Mesendoderm (in vitro differentiated cells): Measurements from ENCODE around the gene TM4SF20.
"Not testable (repeated sequence)": the region's sequence is repeated elsewhere in the genome, so short reads cannot be mapped to it uniquely, and the experiment has no call there.

Experiments
- DNase-seq: peaks from one replicate; pipeline ENCODE4 v3.0.0; 2013
- H2AK5ac ChIP-seq: 2 replicates; pipeline ENCODE4 v1.6.1; 2013; ENCODE audit warnings: low read length, inconsistent platforms
- H2BK120ac ChIP-seq: 2 replicates; pipeline ENCODE4 v1.6.1; 2013; ENCODE audit warnings: low read depth, mild to moderate bottlenecking, low read length, moderate library complexity, mixed read lengths
- H2BK15ac ChIP-seq: replicated peaks from 2 replicates; pipeline ENCODE4 v1.6.1; 2013; ENCODE audit warnings: low read depth, mild to moderate bottlenecking, moderate library complexity
- H2BK5ac ChIP-seq: 2 replicates; pipeline ENCODE4 v1.6.1; 2013; ENCODE audit warnings: low read length, inconsistent platforms
- H3K18ac ChIP-seq: 2 replicates; pipeline ENCODE4 v1.6.1; 2013; ENCODE audit warnings: mild to moderate bottlenecking, low read length, mixed read lengths
- H3K23ac ChIP-seq: one replicate; pipeline ENCODE4 v1.6.1; 2013; ENCODE audit warnings: low read length
- H3K27ac ChIP-seq: 2 replicates; pipeline ENCODE4 v1.5.1; 2013; ENCODE audit warnings: low read depth, mild to moderate bottlenecking, inconsistent platforms, low read length, moderate library complexity
- H3K27me3 ChIP-seq: 2 replicates; pipeline ENCODE4 v1.6.1; 2013; ENCODE audit warnings: low read length, control low read depth, mild to moderate bottlenecking, inconsistent platforms; ENCODE audit not compliant: insufficient read depth, poor library complexity
- H3K36me3 ChIP-seq: 2 replicates; pipeline ENCODE4 v1.6.1; 2013; ENCODE audit warnings: low read length, inconsistent platforms; ENCODE audit not compliant: control insufficient read depth, insufficient read depth
- H3K4ac ChIP-seq: one replicate; pipeline ENCODE4 v1.6.1; 2013; ENCODE audit warnings: low read depth, mild to moderate bottlenecking, low read length, moderate library complexity
- H3K4me1 ChIP-seq: 2 replicates; pipeline ENCODE4 v1.6.1; 2013; ENCODE audit warnings: low read depth, low read length, inconsistent platforms; ENCODE audit not compliant: control insufficient read depth
- H3K4me2 ChIP-seq: 2 replicates; pipeline ENCODE4 v1.6.1; 2013; ENCODE audit warnings: low read length
- H3K4me3 ChIP-seq: 2 replicates; pipeline ENCODE4 v1.5.1; 2013; ENCODE audit warnings: mild to moderate bottlenecking, low read length
- H3K56ac ChIP-seq: one replicate; pipeline ENCODE4 v1.6.1; 2013; ENCODE audit warnings: low read length
- H3K79me1 ChIP-seq: 2 replicates; pipeline ENCODE4 v1.6.1; 2013; ENCODE audit warnings: low read length, inconsistent platforms
- H3K79me2 ChIP-seq: 2 replicates; pipeline ENCODE4 v1.6.1; 2013; ENCODE audit warnings: mild to moderate bottlenecking, low read length; ENCODE audit not compliant: control insufficient read depth, insufficient read depth
- H3K9ac ChIP-seq: 2 replicates; pipeline ENCODE4 v1.6.1; 2013; ENCODE audit warnings: low read length, inconsistent platforms
- H4K5ac ChIP-seq: one replicate; pipeline ENCODE4 v1.6.1; 2013; ENCODE audit warnings: low read length
- H4K8ac ChIP-seq: one replicate; pipeline ENCODE4 v1.6.1; 2013; ENCODE audit warnings: low read depth, mild to moderate bottlenecking, control low read depth, low read length, moderate library complexity
- WGBS: extraction: QIAGEN DNeasy Blood & Tissue Kit; methylation state at CpG from one replicate; pipeline ENCODE4 v1.1.7; 2013; ENCODE audit warnings: low lambda C conversion rate, missing lambda C conversion rate; ENCODE audit not compliant: insufficient coverage; ENCODE audit errors: extremely low coverage; 5-methylcytosine and 5-hydroxymethylcytosine counted together

The TM4SF20 gene

DNA sequence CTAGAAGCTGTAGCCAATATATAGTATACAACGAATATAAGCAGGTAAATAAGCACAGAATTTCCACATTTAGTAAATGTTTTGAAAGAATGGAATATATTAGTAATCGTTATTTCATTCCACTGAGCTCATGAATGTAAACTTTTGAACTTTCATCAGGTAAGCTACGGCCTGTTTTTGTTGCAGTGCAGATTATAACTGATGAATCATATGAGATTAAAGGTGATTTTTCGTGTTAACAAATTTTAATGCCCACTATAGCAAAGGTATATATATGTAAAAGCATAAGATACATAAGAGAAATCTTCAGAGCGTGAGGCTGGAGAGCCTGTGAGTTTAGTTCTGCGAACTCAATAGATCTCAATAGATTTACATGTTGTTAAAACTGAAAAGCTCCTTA, 7.5 kb upstream of the TM4SF20 start:
- no peaks in the 10 kb centered on the region for H3K79me2 ChIP-seq
- H4K8ac ChIP-seq, result no peak overlapping the region
- no peak overlapping the region for H2BK5ac ChIP-seq
- H3K79me1 ChIP-seq, result no peaks in the 10 kb centered on the region
- 100% methylated on average over 1 of the region's 6 CpGs for WGBS
- H3K27me3 ChIP-seq, result no peaks in the 10 kb centered on the region
- no peak overlapping the region for H3K27ac ChIP-seq
- no peaks in the 10 kb centered on the region for H3K36me3 ChIP-seq
- no peak overlapping the region for H4K5ac ChIP-seq
- no peak overlapping the region for H2AK5ac ChIP-seq
- H3K4ac ChIP-seq, result no peak overlapping the region
- no peak overlapping the region for H2BK15ac ChIP-seq
- DNase-seq, result no peak
- H3K4me1 ChIP-seq, result no peaks in the 10 kb centered on the region
- H3K4me3 ChIP-seq, result no peak overlapping the region
- no peak overlapping the region for H2BK120ac ChIP-seq
- H3K4me2 ChIP-seq, result no peak overlapping the region
- no peak overlapping the region for H3K18ac ChIP-seq
- no peak overlapping the region for H3K56ac ChIP-seq
- H3K9ac ChIP-seq, result no peak overlapping the region
- H3K23ac ChIP-seq, result no peak overlapping the region

DNA sequence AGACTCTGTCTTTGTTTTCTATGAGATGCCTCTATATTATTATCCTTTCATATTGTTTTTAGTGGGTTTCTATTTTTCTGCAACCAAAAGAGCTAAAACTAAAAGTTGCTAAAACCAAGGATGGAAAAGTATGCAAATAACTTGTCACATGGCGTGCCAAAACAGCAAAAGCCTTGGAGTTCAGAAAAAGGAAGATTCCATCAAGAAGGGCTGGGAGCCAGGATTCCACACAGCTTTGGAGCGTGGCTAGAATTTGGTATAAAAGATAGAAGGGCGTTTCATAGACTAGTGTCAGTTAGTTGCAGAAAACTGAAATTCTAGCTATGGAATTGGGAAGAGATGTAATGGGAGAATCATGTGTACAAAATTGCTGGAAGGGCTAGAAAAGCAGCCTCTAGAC, 4.6 kb upstream of the TM4SF20 start:
- Histone ChIP-seq H3K4me3 (no peak overlapping the region), H2BK5ac (no peak overlapping the region), H3K79me1 (no peaks in the 10 kb centered on the region), H4K5ac (no peak overlapping the region), H3K23ac (no peak overlapping the region), H3K4ac (no peak overlapping the region), H3K27me3 (no peaks in the 10 kb centered on the region), H3K36me3 (no peaks in the 10 kb centered on the region), H3K56ac (no peak overlapping the region), H2BK15ac (no peak overlapping the region), H3K4me1 (no peaks in the 10 kb centered on the region), H2AK5ac (no peak overlapping the region), H3K79me2 (no peaks in the 10 kb centered on the region), H2BK120ac (no peak overlapping the region), H3K4me2 (no peak overlapping the region), H3K18ac (no peak overlapping the region), H3K27ac (no peak overlapping the region), H4K8ac (no peak overlapping the region), H3K9ac (no peak overlapping the region)
- DNase-seq, result no peak
- no CpG with 5 or more reads among the region's 3 CpGs for WGBS

DNA sequence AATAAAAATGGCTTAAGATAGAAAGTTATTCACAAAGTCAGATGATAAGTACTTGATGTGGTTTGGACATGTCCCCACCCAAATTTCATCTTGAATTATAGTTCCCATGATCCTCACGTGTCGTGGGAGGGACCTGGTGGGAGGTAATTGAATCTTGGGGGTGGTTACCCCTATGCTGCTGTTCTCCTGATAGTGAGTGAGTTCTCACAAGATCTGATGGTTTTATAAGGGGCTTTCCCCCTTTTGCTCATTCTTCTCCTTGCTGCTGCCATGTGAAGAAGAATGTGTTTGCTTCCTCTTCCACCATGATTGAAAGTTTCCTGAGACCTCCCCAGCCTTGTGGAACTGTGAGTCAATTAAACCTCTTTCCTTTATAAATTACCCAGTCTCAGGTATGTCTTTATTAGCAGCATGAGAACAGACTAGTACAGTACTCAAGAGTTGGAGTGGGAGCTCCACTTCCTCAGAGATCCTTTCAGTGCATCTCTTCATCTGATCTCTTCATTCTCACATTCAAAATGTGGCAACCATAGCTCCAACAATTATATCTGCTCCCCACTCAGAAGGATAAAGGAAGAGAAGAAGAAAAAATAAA, 3.2 kb upstream of the TM4SF20 start:
- H3K9ac ChIP-seq, H3K18ac ChIP-seq, H3K4me1 ChIP-seq, H3K23ac ChIP-seq, H4K8ac ChIP-seq, DNase-seq, H4K5ac ChIP-seq, H3K4ac ChIP-seq, H3K4me2 ChIP-seq, H3K27ac ChIP-seq, H3K36me3 ChIP-seq, H3K79me1 ChIP-seq, H3K56ac ChIP-seq, H2AK5ac ChIP-seq, H3K79me2 ChIP-seq, H2BK5ac ChIP-seq, H2BK15ac ChIP-seq, H3K27me3 ChIP-seq, H2BK120ac ChIP-seq, H3K4me3 ChIP-seq: not testable (repeated sequence)
- no CpG with 5 or more reads among the region's 2 CpGs for WGBS

DNA sequence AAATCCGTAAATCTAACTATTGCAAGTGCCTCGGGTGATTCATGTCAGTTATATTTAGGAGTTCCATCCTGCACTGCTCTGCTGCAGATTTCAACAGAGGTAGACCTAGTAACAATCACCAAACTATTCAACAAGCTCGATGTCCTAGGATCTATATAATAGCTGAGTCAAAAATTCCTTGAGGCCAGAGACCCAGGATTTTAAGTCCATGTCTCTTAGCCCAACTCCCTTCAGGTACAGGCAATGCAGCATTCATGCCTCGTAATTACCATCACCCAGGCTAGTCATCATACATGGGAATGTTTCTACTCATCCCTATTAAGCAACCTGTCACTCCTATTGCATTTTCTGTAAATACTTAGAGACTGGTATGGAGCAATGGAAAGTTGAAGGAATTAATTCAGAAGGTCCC, 729 bp downstream of the TM4SF20 start:
- no peak for DNase-seq
- Histone ChIP-seq H3K36me3 (no peaks in the 10 kb centered on the region), H3K27me3 (no peaks in the 10 kb centered on the region), H3K56ac (no peak overlapping the region), H3K23ac (no peak overlapping the region), H3K4me3 (no peak overlapping the region), H3K18ac (no peak overlapping the region), H3K9ac (no peak overlapping the region), H4K8ac (no peak overlapping the region), H2AK5ac (no peak overlapping the region), H3K79me2 (no peaks in the 10 kb centered on the region), H2BK5ac (no peak overlapping the region), H4K5ac (no peak overlapping the region), H3K4ac (no peak overlapping the region), H3K27ac (no peak overlapping the region), H3K79me1 (no peaks in the 10 kb centered on the region), H2BK15ac (no peak overlapping the region), H3K4me1 (no peaks in the 10 kb centered on the region), H2BK120ac (no peak overlapping the region), H3K4me2 (no peak overlapping the region)
- WGBS, result no CpG with 5 or more reads among the region's 4 CpGs

DNA sequence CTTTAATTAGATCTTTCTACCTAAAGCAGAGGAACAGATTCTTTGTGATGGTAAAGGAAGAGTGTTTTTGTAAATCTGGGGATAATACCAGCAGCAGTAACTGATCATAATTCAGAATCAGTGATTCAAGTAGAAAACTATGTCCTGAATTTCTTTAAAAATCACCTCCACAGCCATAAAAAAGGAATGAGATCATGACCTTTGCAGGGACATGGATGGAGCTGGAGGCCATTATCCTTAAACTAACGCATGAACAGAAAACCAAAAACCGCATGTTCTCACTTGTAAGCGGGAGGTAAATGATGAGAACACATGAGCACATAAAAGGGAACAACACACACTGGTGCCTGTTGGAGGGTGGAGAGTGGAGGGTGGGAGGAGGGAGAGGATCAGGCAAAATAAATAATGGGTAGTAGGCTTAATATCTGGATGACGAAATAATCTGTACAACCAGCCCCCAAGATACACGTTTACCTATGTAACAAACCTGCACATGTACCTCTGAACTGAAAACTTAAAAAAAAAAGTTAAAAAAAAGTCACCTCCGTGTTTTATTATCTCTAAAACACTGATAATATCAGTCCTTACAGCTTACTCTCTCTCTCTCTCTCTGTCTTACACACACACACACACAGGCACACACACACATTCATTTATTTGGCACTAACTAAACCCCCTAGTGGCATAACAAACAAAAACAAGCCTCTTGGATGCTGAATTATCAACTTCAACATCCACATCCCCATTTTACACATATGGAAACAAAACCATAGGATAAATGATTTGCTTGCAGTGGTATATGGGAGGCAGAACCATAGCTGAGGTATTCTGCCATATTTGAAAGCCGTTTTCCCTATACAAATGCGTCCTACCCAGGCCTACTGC, 1.4 kb downstream of the TM4SF20 start:
- Histone ChIP-seq H3K9ac (no peak overlapping the region), H2AK5ac (no peak overlapping the region), H3K4ac (no peak overlapping the region), H3K18ac (no peak overlapping the region), H4K8ac (no peak overlapping the region), H3K36me3 (no peaks in the 10 kb centered on the region), H4K5ac (no peak overlapping the region), H3K79me1 (no peaks in the 10 kb centered on the region), H2BK5ac (no peak overlapping the region), H3K4me1 (no peaks in the 10 kb centered on the region), H3K79me2 (no peaks in the 10 kb centered on the region), H3K23ac (no peak overlapping the region), H3K56ac (no peak overlapping the region), H2BK15ac (no peak overlapping the region), H3K27ac (no peak overlapping the region), H3K4me2 (no peak overlapping the region), H3K4me3 (no peak overlapping the region), H2BK120ac (no peak overlapping the region), H3K27me3 (no peaks in the 10 kb centered on the region)
- no CpG with 5 or more reads among the region's 8 CpGs for WGBS
- no peak for DNase-seq
